HCT116 (cell line): ENCODE results near the gene COX10. TPM values are rescaled to one million over a fixed set of nuclear protein-coding genes. Genes with fewer than 3 reads are reported as not detected.
"Not testable (repeated sequence)": the region's sequence is repeated elsewhere in the genome, so short reads cannot be mapped to it uniquely, and the experiment has no call there.

ENCODE experiments used
- ATAC-seq: fragments of 200-7000 bp; cut with Tn5 transposase; 2 replicates; pipeline ENCODE4 v1.9.1; 2020; ENCODE audit warnings: mild to moderate bottlenecking, moderate library complexity
- BruUV-seq: library from RNA; stranded (reverse); fragments of 400-500 nt; replicated peaks from 2 replicates; lab custom pipeline; 2021; lab: Mats Ljungman, UMichigan
- CTCF ChIA-PET: fragments of 300-600 bp; sonication (Branson Sonifier 250); formaldehyde crosslinking; loops from one replicate; lab custom pipeline; 2021; ENCODE audit warnings: antibody characterized with exemption; lab: Charles Lee
- POLR2A ChIA-PET: fragments of 300-600, 350-600 bp; sonication (Branson Sonifier 250); formaldehyde crosslinking; loops from one replicate; lab custom pipeline; 2021; ENCODE audit warnings: antibody characterized with exemption; lab: Charles Lee
- RAD21 ChIA-PET, 2 experiments: fragments of 300-600 bp; sonication (Branson Sonifier 250); formaldehyde crosslinking; loops; one replicate each; lab custom pipeline; 2023; ENCODE audit warnings: low total read pairs in 2 of 2; ENCODE audit not compliant: uncharacterized antibody in 2 of 2, unreplicated experiment in 2 of 2, low non-redundant PET in 1 of 2; lab: Charles Lee
- DNase-seq: peaks from one replicate; pipeline ENCODE4 v3.0.0-alpha.2; 2010; ENCODE audit warnings: low read depth, low spot score
- H2AFZ ChIP-seq: fragments of 200-600 bp; shearing (Covaris generic), sonication (generic); 2 replicates; pipeline ENCODE4 v1.6.1; 2017; ENCODE audit warnings: low read depth, mixed run types, mixed read lengths, antibody characterized with exemption, low read length; ENCODE audit not compliant: poor library complexity, severe bottlenecking
- H3K27ac ChIP-seq: 2 replicates; pipeline ENCODE4 v1.5.1; 2012; ENCODE audit warnings: low read depth, low read length
- H3K27me3 ChIP-seq: fragments of 200-600 bp; sonication (generic); 2 replicates; pipeline ENCODE4 v1.6.1; 2016; ENCODE audit warnings: mixed run types, low read length, mixed read lengths; ENCODE audit not compliant: insufficient read depth
- H3K36me3 ChIP-seq, 2 experiments: fragments of 200-500 bp in 1 of 2; fragments of 200-600 bp in 1 of 2; sonication (Bioruptor generic) in 1 of 2; sonication (generic) in 1 of 2; 2 replicates each; pipeline versions ENCODE4 v1.5.1 to v1.6.1; 2014 to 2016; ENCODE audit warnings: low read length in 2 of 2, inconsistent platforms in 1 of 2, mixed read lengths in 1 of 2, mixed run types in 1 of 2; ENCODE audit not compliant: insufficient read depth in 2 of 2, control insufficient read depth in 1 of 2
- H3K4me1 ChIP-seq, 2 experiments: fragments of 200-600 bp in 1 of 2; sonication (generic) in 1 of 2; 2 replicates each; pipeline versions ENCODE4 v1.5.1 to v1.6.1; 2012 to 2017; ENCODE audit warnings: low read length in 2 of 2, inconsistent platforms in 1 of 2, mild to moderate bottlenecking in 1 of 2, mixed read lengths in 1 of 2, mixed run types in 1 of 2, moderate library complexity in 1 of 2; ENCODE audit not compliant: insufficient read depth in 2 of 2, control insufficient read depth in 1 of 2
- H3K4me2 ChIP-seq: fragments of 200-600 bp; sonication (generic); 2 replicates; pipeline ENCODE4 v1.6.1; 2017; ENCODE audit warnings: mixed run types, low read length, mixed read lengths
- H3K4me3 ChIP-seq, 2 experiments: fragments of 200-600 bp in 1 of 2; sonication (generic) in 1 of 2; replicated peaks in 1 of 2; 2 replicates each; pipeline ENCODE4 v1.5.1; 2011 to 2016; ENCODE audit warnings: low read length in 2 of 2, control low read depth in 1 of 2, low read depth in 1 of 2, mild to moderate bottlenecking in 1 of 2, mixed read lengths in 1 of 2, mixed run types in 1 of 2
- H3K79me2 ChIP-seq: fragments of 200-600 bp; sonication (generic); 2 replicates; pipeline ENCODE4 v1.6.1; 2017; ENCODE audit warnings: mild to moderate bottlenecking, mixed run types, low read length, moderate library complexity, mixed read lengths; ENCODE audit not compliant: insufficient read depth
- H3K9ac ChIP-seq: fragments of 200-600 bp; sonication (generic); 2 replicates; pipeline ENCODE4 v1.6.1; 2016; ENCODE audit warnings: low read length, mixed read lengths
- H3K9me2 ChIP-seq: fragments of 200-600 bp; sonication (generic), shearing (Covaris generic); 2 replicates; pipeline ENCODE4 v1.6.1; 2017; ENCODE audit warnings: mixed run types, mild to moderate bottlenecking, moderate library complexity; ENCODE audit not compliant: insufficient read depth
- H3K9me3 ChIP-seq, 2 experiments: fragments of 200-500 bp in 1 of 2; fragments of 200-600 bp in 1 of 2; sonication (Bioruptor generic) in 1 of 2; sonication (generic) in 1 of 2; 2 replicates each; pipeline ENCODE4 v1.6.1; 2014 to 2017; ENCODE audit warnings: low read length in 2 of 2, mixed read lengths in 2 of 2, inconsistent platforms in 1 of 2, low read depth in 1 of 2, mild to moderate bottlenecking in 1 of 2, mixed run types in 1 of 2, moderate library complexity in 1 of 2; ENCODE audit not compliant: control insufficient read depth in 1 of 2, insufficient read depth in 1 of 2
- H4K20me1 ChIP-seq: fragments of 200-600 bp; sonication (generic), shearing (Covaris generic); 2 replicates; pipeline ENCODE4 v1.6.1; 2017; ENCODE audit warnings: mixed run types, mild to moderate bottlenecking, moderate library complexity; ENCODE audit not compliant: insufficient read depth
- intact Hi-C: fragments of 100-400 bp; cut with micrococcal nuclease; formaldehyde crosslinking; loops from 2 replicates; pipeline ENCODE4 v1.10.0; 2022
- total RNA-seq: library from RNA; stranded (reverse); gene quantifications from one replicate; pipeline ENCODE4 v1.2.1, GENCODE V29; 2021; ENCODE audit not compliant: unreplicated experiment

COX10 gene
- total RNA-seq, 1 experiment from 2014 or later, result 22.4 TPM

- H3K4me1 ChIP-seq, intact Hi-C loops, H3K9me3 ChIP-seq, H3K9me2 ChIP-seq, CTCF ChIA-PET, H3K36me3 ChIP-seq, BruUV-seq, POLR2A ChIA-PET, H2AFZ ChIP-seq, H3K79me2 ChIP-seq, H3K27me3 ChIP-seq, H3K9ac ChIP-seq, H3K4me3 ChIP-seq, ATAC-seq, RAD21 ChIA-PET, DNase-seq, H4K20me1 ChIP-seq, H3K27ac ChIP-seq, H3K4me2 ChIP-seq: not testable (repeated sequence)
Observed at GRCh38 chr17:14179951-14180350, 110.6 kb downstream of the COX10 start.

- H2AFZ ChIP-seq, H3K9ac ChIP-seq, CTCF ChIA-PET, POLR2A ChIA-PET, ATAC-seq, RAD21 ChIA-PET, H3K79me2 ChIP-seq, H3K27me3 ChIP-seq, H3K9me3 ChIP-seq, H3K27ac ChIP-seq, H4K20me1 ChIP-seq, H3K4me3 ChIP-seq, BruUV-seq, H3K36me3 ChIP-seq, H3K4me1 ChIP-seq, DNase-seq, H3K9me2 ChIP-seq, intact Hi-C loops, H3K4me2 ChIP-seq: not testable (repeated sequence)
Observed at GRCh38 chr17:14182084-14182483, 112.8 kb downstream of the COX10 start.

- H3K27ac ChIP-seq, H3K4me2 ChIP-seq, RAD21 ChIA-PET, H3K9me3 ChIP-seq, CTCF ChIA-PET, intact Hi-C loops, POLR2A ChIA-PET, H3K36me3 ChIP-seq, ATAC-seq, H3K9me2 ChIP-seq, H2AFZ ChIP-seq, H3K27me3 ChIP-seq, BruUV-seq, H4K20me1 ChIP-seq, DNase-seq, H3K4me1 ChIP-seq, H3K9ac ChIP-seq, H3K4me3 ChIP-seq, H3K79me2 ChIP-seq: not testable (repeated sequence)
Observed at GRCh38 chr17:14184536-14184935, 115.2 kb downstream of the COX10 start.

- H3K9me2 ChIP-seq, H3K4me2 ChIP-seq, H2AFZ ChIP-seq, H4K20me1 ChIP-seq, H3K9me3 ChIP-seq, RAD21 ChIA-PET, H3K9ac ChIP-seq, H3K4me1 ChIP-seq, BruUV-seq, H3K27ac ChIP-seq, ATAC-seq, H3K36me3 ChIP-seq, POLR2A ChIA-PET, H3K27me3 ChIP-seq, H3K79me2 ChIP-seq, DNase-seq, CTCF ChIA-PET, H3K4me3 ChIP-seq, intact Hi-C loops: not testable (repeated sequence)
Observed at GRCh38 chr17:14186443-14186842, 117.1 kb downstream of the COX10 start.

GRCh38 chr17:14190774-14191173 lies 121.5 kb downstream of the COX10 start:
- RAD21 ChIA-PET, H4K20me1 ChIP-seq, DNase-seq, H3K27me3 ChIP-seq, H3K9me3 ChIP-seq, BruUV-seq, H3K27ac ChIP-seq, ATAC-seq, intact Hi-C loops, H3K9ac ChIP-seq, H3K79me2 ChIP-seq, H3K9me2 ChIP-seq, H3K4me1 ChIP-seq, H3K4me3 ChIP-seq, CTCF ChIA-PET, POLR2A ChIA-PET, H3K4me2 ChIP-seq, H3K36me3 ChIP-seq, H2AFZ ChIP-seq: not testable (repeated sequence)
